Measurements from ENCODE around the gene HOXA3.

The HOXA3 gene

DNA sequence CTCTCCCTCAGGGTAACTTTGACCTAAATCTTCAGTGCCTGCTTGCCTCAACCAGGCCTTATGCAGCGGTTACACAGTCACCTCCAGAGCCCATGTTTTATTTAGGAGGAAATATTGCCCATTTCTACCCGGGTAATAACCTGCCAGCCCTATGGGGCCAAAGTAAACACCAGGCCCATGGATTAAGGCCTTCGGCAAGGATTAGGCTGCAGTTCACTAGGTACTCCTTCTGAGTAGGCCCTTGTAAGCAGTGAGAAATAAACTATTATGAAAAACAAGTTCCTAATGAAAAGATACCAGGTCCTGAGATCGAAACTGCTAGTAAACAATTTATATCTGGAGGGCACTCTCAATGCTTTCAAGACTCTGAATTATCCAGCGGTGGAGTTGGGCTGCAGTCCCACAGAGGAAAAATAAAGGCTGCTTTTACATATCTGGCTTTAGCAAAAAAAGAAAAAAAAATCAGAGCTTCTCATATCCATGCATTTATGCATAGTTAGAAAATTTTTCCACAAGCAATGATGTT is 25.5 kb upstream of the HOXA3 start:
- DNase-seq, result peak in 1 of 2 experiments; percentile 47

- DNase-seq, result peak in 1 of 2 experiments; percentile 59
These were observed 24.8 kb upstream of the HOXA3 start for GRCh38 chr7:27176962-27177794.

GRCh38 chr7:27176524-27176845 is 24.1 kb upstream of the HOXA3 start:
- no peak for DNase-seq

GRCh38 chr7:27175626-27176523 is 23.5 kb upstream of the HOXA3 start:
- peak in 1 of 2 experiments; percentile 75 for DNase-seq

DNA sequence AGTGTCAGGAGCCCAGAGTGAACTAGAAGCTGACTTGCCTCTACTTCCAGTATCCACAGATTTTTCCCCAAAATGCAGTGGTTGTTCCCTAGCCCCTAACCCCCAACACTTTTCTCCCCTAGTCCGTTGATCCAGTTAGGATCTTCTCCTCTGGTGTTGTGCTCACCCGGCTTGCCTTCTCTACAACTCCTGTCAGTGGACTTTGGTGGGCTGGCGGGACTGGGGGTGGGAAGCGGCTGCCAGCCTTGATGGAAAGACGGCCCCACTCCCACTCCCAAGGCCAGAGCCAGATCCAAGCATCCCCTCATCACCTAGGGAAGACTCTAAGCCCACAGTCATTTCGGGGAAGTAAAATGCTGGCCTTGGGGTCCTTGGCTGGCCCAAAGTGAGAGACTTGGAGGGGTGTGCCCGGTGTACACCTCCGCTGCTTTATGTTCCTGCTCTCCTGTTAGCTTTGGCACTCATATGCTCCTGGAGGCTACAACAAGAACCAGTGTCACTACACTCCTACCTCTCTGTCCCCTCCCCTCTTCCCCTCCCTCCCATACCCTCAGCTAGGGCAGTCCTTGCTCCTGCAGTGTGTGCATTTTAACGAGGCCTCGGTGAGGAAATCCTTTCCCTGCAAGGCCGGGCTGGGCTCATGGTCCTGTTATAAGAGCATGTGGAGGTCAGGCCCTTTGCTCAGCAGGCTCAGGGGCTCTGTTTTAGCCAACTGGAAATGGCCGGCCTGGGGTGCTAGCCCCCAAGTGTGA is 22.7 kb upstream of the HOXA3 start:
- DNase-seq, result peak in 1 of 2 experiments; percentile 88

GRCh38 chr7:27173956-27174873 is 21.8 kb upstream of the HOXA3 start, which contains the start of gene HOXA10:
Gene HOXA10, minus strand, starts transcription at chr7:27174320. Its CDS starts 14 bp downstream, at chr7:27174306.
- DNase-seq, result peak in 1 of 2 experiments; percentile 92

DNA sequence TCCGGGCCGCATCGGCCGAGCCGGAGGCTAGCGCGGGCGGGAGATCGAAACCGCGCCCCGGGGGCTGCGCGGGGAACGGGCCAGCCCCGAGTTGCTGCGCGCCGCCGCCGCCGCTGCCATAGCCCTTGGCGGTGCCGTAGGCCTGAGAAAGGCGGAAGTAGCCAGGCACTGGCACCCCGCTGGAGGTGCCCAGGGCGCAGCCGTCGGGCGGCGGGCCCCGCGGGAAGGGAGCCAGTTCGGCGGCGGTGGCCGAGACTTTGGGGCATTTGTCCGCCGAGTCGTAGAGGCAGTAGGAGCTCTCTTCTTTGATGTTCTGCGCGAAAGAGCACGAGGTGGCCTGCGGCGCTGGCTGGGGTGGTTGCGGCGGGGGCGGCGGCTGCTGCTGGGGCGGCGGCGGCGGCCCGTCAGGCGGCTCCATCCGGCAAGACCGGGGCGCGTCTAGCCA is 21.1 kb upstream of the HOXA3 start:
- DNase-seq, result peak in 1 of 2 experiments; percentile 66

- DNase-seq, result peak in 1 of 2 experiments; percentile 79
These were observed 20.6 kb upstream of the HOXA3 start for GRCh38 chr7:27172823-27173510.

GRCh38 chr7:27172315-27172774 is 20.0 kb upstream of the HOXA3 start:
- peak in 1 of 2 experiments; percentile 68 for DNase-seq

GRCh38 chr7:27171637-27172314 is 19.4 kb upstream of the HOXA3 start:
- DNase-seq, result peak in 1 of 2 experiments; percentile 86

DNA sequence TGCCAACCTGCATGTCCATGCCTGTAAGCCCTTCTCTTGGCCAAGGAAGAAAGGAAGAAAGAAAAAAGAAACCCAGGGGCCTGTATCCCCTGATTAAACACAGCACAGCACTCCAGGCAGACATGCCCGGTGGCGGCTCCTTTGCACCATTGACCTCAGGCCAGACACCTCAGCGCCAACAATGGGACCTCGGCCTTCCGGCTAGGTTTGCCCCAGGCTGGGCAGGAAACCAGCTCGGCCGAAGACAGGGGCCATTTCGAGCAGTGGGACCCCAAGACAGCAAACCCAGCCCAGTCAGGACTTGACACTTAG is 18.9 kb upstream of the HOXA3 start:
- peak in 1 of 2 experiments; percentile 75 for DNase-seq

DNA sequence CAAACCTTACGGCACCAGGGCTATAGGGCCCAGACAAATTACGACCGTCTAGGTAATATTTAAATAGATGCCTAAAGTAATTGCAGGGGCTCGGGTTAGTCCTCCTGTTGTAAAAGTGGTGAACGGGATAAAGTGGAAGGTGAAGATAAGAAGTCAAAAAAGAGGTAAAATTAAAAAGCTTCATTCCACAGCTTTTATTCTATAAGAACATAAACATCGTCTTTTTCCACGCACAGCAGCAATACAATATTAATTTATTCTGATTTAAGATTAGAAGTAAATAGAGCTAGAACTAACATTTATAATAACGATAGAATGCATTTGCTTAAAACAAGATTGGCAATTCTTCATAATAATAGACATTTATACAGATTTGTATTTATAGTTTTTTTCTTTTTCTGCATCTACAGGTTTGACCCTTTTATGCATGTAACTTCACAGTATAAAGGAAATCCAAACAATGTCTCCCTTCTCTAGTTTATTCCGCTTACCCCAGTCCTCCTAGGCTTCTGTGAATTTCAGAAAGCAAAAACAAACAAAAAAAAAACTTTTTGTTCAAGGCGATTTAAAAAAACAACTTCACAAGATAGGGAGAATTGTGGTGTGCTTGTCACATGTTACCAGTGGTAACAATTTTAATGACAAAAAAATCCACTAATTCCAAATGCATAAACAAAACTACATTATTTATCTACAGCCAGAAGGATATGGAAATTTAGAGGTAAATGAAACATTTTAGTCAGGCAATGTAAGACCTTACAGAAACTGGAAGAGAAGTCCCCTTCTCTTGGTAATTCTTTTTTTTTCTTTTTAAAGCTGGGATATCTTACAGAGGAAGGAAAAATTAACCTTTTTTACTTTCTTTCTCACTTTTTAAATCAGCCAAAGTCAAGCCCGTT is 18.3 kb upstream of the HOXA3 start:
- DNase-seq, result peak in 1 of 2 experiments; percentile 58

DNA sequence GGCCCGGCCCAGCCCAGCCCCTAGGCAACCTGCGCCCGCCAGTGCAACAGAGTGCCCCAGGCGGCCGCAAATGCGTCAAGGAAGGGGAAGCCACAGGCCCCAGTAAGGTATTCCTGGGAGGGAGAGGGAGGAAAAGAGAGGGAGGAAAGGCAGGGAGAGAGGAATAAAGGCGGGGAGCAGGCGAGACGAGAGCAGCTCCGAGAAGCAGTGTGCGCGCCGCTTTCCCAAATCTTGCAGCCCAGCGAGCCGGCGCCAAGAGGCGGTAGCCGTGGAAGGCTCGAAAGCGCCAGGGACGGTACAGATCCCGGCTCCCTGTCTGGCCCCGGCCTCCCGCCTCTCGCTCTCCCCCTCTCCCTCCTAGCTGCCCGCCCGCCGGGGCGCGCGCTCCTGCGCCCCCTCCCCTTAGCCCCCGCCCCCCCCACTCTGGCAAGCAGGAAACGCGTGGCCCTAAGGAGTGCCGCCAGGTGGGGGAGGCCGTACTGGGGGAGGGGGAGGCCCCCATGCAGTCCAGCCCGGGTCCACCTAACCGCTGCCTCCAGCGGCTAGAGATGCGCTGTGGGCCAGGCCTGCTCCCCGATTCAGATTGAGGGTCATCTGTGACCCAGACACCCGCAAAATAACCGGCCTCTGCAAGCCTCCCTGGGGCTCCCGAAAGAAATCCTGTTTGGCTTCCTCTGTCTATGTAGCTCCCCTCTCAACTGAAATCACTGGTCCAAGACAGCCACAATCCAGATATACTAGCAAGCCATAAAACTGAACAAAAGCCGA is 17.5 kb upstream of the HOXA3 start:
- DNase-seq, result peak; percentile 90 to 94

DNA sequence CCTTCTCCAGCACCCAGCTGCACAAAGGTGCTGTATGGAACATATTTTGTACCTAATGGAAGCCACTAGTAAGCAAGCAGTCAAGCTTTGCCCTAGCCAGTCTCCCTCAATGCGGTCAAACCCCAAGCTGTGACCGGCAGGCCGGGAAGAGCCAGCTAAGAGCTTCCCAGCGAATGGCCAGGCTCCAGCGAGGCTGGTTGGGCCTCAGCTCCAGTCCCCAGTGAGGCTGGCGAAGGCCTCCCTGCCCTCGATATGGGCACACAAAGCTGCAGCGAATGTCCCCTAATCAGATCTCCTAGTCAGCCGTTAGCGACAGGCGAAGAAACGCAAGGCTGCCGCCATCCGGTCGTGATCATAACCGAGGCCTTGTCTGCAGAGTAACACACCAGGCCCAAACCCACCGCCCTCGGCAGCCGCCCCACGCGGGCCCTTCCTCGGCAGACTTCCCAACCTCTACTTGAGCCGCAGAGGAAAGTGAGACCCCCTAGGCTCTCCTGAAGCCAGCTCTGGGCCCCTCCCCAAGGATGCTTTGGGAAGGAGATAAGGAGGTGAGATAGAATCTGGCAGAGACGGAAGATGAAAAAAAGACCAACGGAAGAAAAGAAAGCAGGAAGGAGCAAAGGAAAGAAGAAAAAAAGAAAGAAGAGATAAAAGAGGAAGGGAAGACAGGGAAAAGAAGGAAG is 16.0 kb upstream of the HOXA3 start:
- DNase-seq, result peak in 1 of 2 experiments; percentile 89

- peak in 1 of 2 experiments; percentile 57 for DNase-seq
These were observed 15.5 kb upstream of the HOXA3 start for GRCh38 chr7:27167916-27168264.

DNA sequence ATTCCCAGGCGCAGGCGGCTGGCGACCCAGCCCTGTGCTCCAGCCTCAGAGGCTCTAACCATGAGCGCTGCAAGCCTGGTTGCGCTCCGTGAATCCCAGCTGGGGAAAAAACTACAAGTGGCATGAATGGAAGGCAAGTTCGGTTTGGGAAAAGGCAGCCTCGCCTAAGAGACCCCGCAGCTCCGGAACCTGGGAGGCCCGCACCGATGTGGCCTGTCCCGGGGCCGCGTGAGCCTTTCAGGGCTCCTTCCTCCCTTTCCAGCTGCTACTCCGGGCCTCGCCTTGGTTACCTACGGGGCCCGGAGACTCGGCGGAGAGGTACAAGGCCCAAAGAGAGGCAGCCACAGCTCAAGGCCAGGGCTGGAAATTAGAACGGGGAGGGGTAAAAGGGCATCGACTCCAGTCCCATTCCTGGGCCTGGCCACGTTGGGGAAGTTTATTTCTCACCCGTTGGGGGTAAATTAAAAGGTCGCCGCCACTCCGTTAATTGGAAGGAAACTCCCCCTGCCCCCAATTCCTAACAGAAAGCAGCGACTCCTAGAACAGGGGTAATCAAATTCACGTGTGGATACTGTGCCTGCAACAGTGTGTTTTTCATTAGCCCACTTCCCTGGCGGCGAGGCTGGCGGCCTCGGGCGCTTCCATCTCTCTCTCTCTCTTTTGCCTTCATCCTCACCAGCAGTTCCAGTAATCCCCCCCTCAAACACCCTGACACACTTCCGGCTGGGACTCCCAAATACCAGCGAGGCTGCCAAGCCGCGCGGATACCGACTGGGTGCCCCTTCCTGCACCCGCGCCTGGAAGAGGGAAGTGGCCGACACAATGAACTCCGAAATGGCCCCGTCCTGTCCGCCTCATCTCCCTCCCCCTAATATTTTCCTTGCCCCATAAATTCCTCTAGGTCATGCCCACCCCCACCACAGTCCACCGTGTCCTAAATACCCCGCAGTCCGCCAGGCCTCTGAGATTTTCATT is 14.4 kb upstream of the HOXA3 start:
- peak in 1 of 2 experiments; percentile 66 for DNase-seq
